OCI-LY7 (cell line): ENCODE measurements around the gene COQ9. TPM values are rescaled to one million over a fixed set of nuclear protein-coding genes. Genes with fewer than 3 reads are reported as not detected.
"Not testable (repeated sequence)": the region's sequence is repeated elsewhere in the genome, so short reads cannot be mapped to it uniquely, and the experiment has no call there.

Experiments used
- BruUV-seq: library from RNA; stranded (reverse); fragments of 400-500 nt; replicated peaks from 2 replicates; lab custom pipeline; 2021; lab: Mats Ljungman, UMichigan
- CTCF ChIA-PET: fragments of 300-600 bp; sonication (Branson Sonifier 250); formaldehyde crosslinking; loops from one replicate; lab custom pipeline; 2022; ENCODE audit warnings: antibody characterized with exemption; ENCODE audit not compliant: unreplicated experiment; lab: Charles Lee
- POLR2A ChIA-PET: fragments of 300-600 bp; sonication (Branson Sonifier 250); formaldehyde crosslinking; loops from one replicate; lab custom pipeline; 2022; ENCODE audit warnings: antibody characterized with exemption; lab: Charles Lee
- DNase-seq: peaks from one replicate; pipeline ENCODE4 v3.0.0-alpha.2; 2015; ENCODE audit warnings: low spot score
- H2AFZ ChIP-seq: fragments of 200-600 bp; sonication (generic), shearing (Covaris generic); 2 replicates; pipeline ENCODE4 v1.6.1; 2014; ENCODE audit warnings: mild to moderate bottlenecking, antibody characterized with exemption, low read length, moderate library complexity
- H3K27ac ChIP-seq: fragments of 200-600 bp; sonication (generic); 2 replicates; pipeline ENCODE4 v1.5.1; 2014; ENCODE audit warnings: mixed run types, low read depth, mild to moderate bottlenecking, moderate library complexity, low read length, inconsistent platforms; ENCODE audit not compliant: poor library complexity, severe bottlenecking
- H3K36me3 ChIP-seq: fragments of 200-600 bp; sonication (generic); 2 replicates; pipeline ENCODE4 v1.6.1; 2014; ENCODE audit warnings: mild to moderate bottlenecking, antibody characterized with exemption, low read length, moderate library complexity, mixed read lengths; ENCODE audit not compliant: insufficient read depth
- H3K4me1 ChIP-seq: fragments of 200-600 bp; sonication (generic); 2 replicates; pipeline ENCODE4 v1.5.1; 2014; ENCODE audit warnings: mild to moderate bottlenecking, low read length; ENCODE audit not compliant: insufficient read depth, poor library complexity, severe bottlenecking
- H3K4me2 ChIP-seq: fragments of 200-600 bp; sonication (generic); 2 replicates; pipeline ENCODE4 v1.6.1; 2014; ENCODE audit warnings: mild to moderate bottlenecking, low read length
- H3K4me3 ChIP-seq: fragments of 200-600 bp; sonication (generic); 2 replicates; pipeline ENCODE4 v1.5.1; 2014; ENCODE audit warnings: mild to moderate bottlenecking, low read depth, low read length; ENCODE audit not compliant: poor library complexity, severe bottlenecking
- H3K79me2 ChIP-seq: fragments of 200-600 bp; sonication (generic); 2 replicates; pipeline ENCODE4 v1.6.1; 2016; ENCODE audit warnings: low read depth, mild to moderate bottlenecking, low read length, moderate library complexity, mixed read lengths; ENCODE audit not compliant: insufficient read depth
- H3K9me2 ChIP-seq: fragments of 200-600 bp; sonication (generic); 2 replicates; pipeline ENCODE4 v1.6.1; 2016; ENCODE audit warnings: mild to moderate bottlenecking, low read length, mixed read lengths; ENCODE audit not compliant: insufficient read depth
- H3K9me3 ChIP-seq: fragments of 200-600 bp; sonication (generic); 2 replicates; pipeline ENCODE4 v1.6.1; 2014; ENCODE audit warnings: mild to moderate bottlenecking, mixed run types, low read length, mixed read lengths
- H4K20me1 ChIP-seq: fragments of 200-600 bp; sonication (generic); 2 replicates; pipeline ENCODE4 v1.6.1; 2014; ENCODE audit warnings: mild to moderate bottlenecking, antibody characterized with exemption, low read length, moderate library complexity, mixed read lengths; ENCODE audit not compliant: insufficient read depth
- EZH2phosphoT487 ChIP-seq: fragments of 200-600 bp; sonication (generic); IDR thresholded peaks from 2 replicates; pipeline ENCODE4 v1.6.1; 2018; ENCODE audit warnings: low read depth, borderline replicate concordance, mild to moderate bottlenecking, mixed run types, antibody characterized with exemption, low read length, moderate library complexity, mixed read lengths
- intact Hi-C: fragments of 100-400 bp; cut with micrococcal nuclease; formaldehyde crosslinking; loops from one replicate; pipeline ENCODE4 v1.10.0; 2022; ENCODE audit not compliant: unreplicated experiment
- total RNA-seq, 2 experiments: library from RNA; depleted of rRNA in 1 of 2; stranded (reverse); fragments of >200 nt in 1 of 2; shearing (Covaris generic) in 1 of 2; gene quantifications; 2 replicates each; pipeline ENCODE4 v1.2.3, GENCODE V29; 2014 to 2022
- TF ChIP-seq, protein P1 (sequence below): fragments of 200-600 bp; sonication (generic); conservative IDR thresholded peaks from 2 replicates; pipeline ENCODE4 v1.5.1; 2014; ENCODE audit warnings: mild to moderate bottlenecking, antibody characterized with exemption, low read length, moderate library complexity, mixed read lengths

Gene COQ9
- total RNA-seq, 2 experiments from 2014 or later: 30.5 to 45.2 TPM

DNA sequence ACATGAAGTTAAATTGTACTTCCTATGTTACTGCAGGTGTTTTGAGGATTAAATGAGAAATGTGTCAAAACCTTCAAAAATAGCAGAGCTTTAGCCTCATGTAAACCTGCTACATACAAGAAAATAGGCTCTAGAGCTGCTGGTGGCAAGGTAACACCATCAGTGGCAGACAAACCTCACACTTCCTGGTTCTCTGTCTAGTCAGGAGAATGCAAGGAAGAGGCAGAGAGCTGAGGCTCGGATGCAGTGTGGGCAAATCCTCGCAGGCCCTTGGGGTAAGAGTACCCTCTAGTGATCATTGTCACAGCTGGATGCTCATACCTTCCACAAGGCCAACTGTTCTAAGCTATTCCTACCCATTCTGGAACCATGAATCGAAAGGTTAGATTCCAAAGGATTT lies 14.3 kb upstream of the COQ9 start:
- ChIA-PET CTCF (interaction anchor here (1.3 kb wide), 1 partner anchor 8 kb away, joined by 4 read pairs; no protein-coding TSS in a partner anchor), POLR2A (interaction anchor here (0.6 kb wide), 1 partner anchor 8 kb away, joined by 3 read pairs; no protein-coding TSS in a partner anchor)
- Histone ChIP-seq H2AFZ (no peak overlapping the region), H3K4me1 (no peaks in the 10 kb centered on the region), H3K9me2 (no peaks in the 10 kb centered on the region), H3K4me3 (no peak overlapping the region), H3K9me3 (no peaks in the 10 kb centered on the region), H3K27ac (no peak overlapping the region), H3K36me3 (peaks cover 94% of the 10 kb centered on the region), H3K79me2 (no peaks in the 10 kb centered on the region), H4K20me1 (no peaks in the 10 kb centered on the region), H3K4me2 (no peak overlapping the region)
- DNase-seq: no peak
- TF ChIP-seq EZH2phosphoT487: no peak
- TF ChIP-seq, protein P1, sequence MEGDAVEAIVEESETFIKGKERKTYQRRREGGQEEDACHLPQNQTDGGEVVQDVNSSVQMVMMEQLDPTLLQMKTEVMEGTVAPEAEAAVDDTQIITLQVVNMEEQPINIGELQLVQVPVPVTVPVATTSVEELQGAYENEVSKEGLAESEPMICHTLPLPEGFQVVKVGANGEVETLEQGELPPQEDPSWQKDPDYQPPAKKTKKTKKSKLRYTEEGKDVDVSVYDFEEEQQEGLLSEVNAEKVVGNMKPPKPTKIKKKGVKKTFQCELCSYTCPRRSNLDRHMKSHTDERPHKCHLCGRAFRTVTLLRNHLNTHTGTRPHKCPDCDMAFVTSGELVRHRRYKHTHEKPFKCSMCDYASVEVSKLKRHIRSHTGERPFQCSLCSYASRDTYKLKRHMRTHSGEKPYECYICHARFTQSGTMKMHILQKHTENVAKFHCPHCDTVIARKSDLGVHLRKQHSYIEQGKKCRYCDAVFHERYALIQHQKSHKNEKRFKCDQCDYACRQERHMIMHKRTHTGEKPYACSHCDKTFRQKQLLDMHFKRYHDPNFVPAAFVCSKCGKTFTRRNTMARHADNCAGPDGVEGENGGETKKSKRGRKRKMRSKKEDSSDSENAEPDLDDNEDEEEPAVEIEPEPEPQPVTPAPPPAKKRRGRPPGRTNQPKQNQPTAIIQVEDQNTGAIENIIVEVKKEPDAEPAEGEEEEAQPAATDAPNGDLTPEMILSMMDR: no peak
- intact Hi-C loops: no loop called here
- no TSS peak for BruUV-seq

DNA sequence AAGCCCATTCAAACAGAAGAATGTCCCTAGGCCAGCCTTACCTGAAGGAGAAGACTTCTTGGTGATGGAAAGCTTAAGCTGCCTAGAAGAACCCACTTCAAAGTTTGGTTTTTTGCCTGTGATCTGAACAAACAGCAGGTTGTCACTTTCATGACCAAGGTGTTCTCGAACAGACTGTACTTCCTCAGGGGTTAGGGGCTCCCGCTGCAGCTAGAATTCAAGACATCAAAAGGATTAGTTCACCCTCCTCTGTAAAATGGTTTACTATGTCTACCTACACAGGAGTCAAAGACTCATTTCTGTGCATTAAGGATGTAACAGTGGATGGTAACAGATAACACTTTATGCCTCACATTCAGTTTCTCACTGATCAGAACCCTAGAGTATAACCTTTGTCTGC lies 13.3 kb upstream of the COQ9 start:
- Histone ChIP-seq H3K9me2 (no peaks in the 10 kb centered on the region), H3K27ac (no peak overlapping the region)
- intact Hi-C loops: no loop called here

DNA sequence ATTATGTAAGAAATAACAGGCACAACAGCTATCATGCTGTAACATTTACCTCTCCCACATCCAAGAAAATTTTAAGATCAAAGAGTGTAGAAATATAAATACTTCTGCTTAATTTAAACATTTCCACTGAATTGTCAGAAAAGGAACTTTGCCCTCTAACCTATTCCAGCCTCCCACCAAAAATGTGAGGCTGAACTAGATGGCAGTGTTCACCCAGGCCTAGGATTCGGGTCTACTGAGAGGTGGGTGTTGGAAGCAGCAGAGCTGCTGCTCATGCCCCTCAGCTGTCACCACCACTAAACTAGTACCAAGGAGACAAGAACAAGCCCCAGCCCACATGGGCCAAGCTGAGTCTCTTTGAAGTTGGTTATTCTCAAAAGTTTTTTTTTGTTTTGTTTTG lies 11.4 kb upstream of the COQ9 start:
- BruUV-seq: no TSS peak
- ChIA-PET POLR2A (no interaction called here), CTCF (no interaction called here)
- Histone ChIP-seq H3K9me3 (peaks cover 9% of the 10 kb centered on the region; the same call in 1 of the 2 replicates), H4K20me1 (no peaks in the 10 kb centered on the region), H3K4me1 (no peaks in the 10 kb centered on the region), H3K36me3 (peaks cover 97% of the 10 kb centered on the region), H2AFZ (no peak overlapping the region), H3K4me3 (no peak overlapping the region), H3K4me2 (no peak overlapping the region), H3K79me2 (no peaks in the 10 kb centered on the region), H3K27ac (no peak overlapping the region), H3K9me2 (no peaks in the 10 kb centered on the region)
- intact Hi-C loops: no loop called here
- TF ChIP-seq, protein P1: no peak
- TF ChIP-seq EZH2phosphoT487: no peak
- no peak for DNase-seq

More for the DNA sequence above, 13.3 kb upstream of the COQ9 start:
- POLR2A ChIA-PET: no interaction called here
- Histone ChIP-seq H3K79me2 (no peaks in the 10 kb centered on the region), H3K9me3 (no peaks in the 10 kb centered on the region), H3K4me1 (no peaks in the 10 kb centered on the region), H2AFZ (no peak overlapping the region), H3K36me3 (peaks cover 94% of the 10 kb centered on the region), H3K4me2 (no peak overlapping the region), H4K20me1 (no peaks in the 10 kb centered on the region), H3K4me3 (no peak overlapping the region)
- TF ChIP-seq, protein P1: no peak
- DNase-seq: no peak
- CTCF ChIA-PET: no interaction called here
- no TSS peak for BruUV-seq

DNA sequence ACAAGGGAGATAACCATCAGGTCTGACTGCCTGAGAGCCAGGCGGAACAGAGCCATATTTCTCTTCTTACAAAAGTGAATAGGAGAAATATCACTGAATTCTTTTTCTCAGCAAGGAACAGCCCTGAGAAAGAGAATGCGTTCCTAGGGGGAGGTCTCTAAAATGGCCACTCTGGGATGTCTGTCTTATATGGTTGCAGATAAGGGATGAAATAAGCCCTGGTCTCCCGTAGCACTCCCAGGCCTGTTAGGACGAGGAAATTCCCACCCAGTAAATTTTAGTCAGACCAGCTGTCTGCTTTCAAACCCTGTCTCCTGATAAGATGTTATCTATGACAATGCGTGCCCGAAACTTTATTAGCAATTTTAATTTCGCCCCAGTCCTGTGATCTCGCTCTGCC lies 7.3 kb upstream of the COQ9 start:
- CTCF ChIA-PET, H3K27ac ChIP-seq, H3K4me2 ChIP-seq, BruUV-seq, H3K4me1 ChIP-seq, H3K79me2 ChIP-seq, H4K20me1 ChIP-seq, H3K9me2 ChIP-seq, H3K4me3 ChIP-seq, POLR2A ChIA-PET, intact Hi-C loops, DNase-seq, H2AFZ ChIP-seq: not testable (repeated sequence)
- Histone ChIP-seq H3K9me3 (peaks cover 20% of the 10 kb centered on the region; the same call in 1 of the 2 replicates), H3K36me3 (peaks cover 73% of the 10 kb centered on the region)
